Brain microvascular endothelial cell (primary cell): ENCODE measurements around the gene CYFIP1.

Experiments
- DNase-seq: peaks from one replicate; pipeline ENCODE4 v3.0.0-alpha.2; 2020
- H3K27ac ChIP-seq: fragments of 250-450 bp; sonication (Bioruptor Pico); 2 replicates; pipeline ENCODE4 v1.5.1; 2020; ENCODE audit warnings: mild to moderate bottlenecking, moderate library complexity
- H3K27me3 ChIP-seq: fragments of 250-450 bp; sonication (Bioruptor Pico); replicated peaks from 2 replicates; pipeline ENCODE4 v1.5.1; 2020; ENCODE audit warnings: mild to moderate bottlenecking
- H3K36me3 ChIP-seq: fragments of 250-450 bp; sonication (Bioruptor Pico); replicated peaks from 2 replicates; pipeline ENCODE4 v1.5.1; 2020; ENCODE audit warnings: mild to moderate bottlenecking
- H3K4me3 ChIP-seq: 2 replicates; pipeline ENCODE4 v1.5.1; 2011; ENCODE audit warnings: low read depth, mild to moderate bottlenecking, control low read depth, low read length, moderate library complexity
- CTCF ChIP-seq: IDR thresholded peaks from 2 replicates; pipeline ENCODE4 v1.5.1; 2011; ENCODE audit warnings: low read depth, mild to moderate bottlenecking, moderate library complexity, low read length, control low read depth, inconsistent platforms; ENCODE audit errors: missing control alignments
- in situ Hi-C: cut with HindIII; loops from 2 replicates; pipeline ENCODE4 v1.10.0; 2017; ENCODE audit warnings: low sequenced_read_pairs, low pct_ligation_motif_present

Gene CYFIP1

GRCh38 chr15:22949074-22949547 is 31.1 kb downstream of the CYFIP1 start:
- DNase-seq: peak; percentile 45
- TF ChIP-seq CTCF: no peak
- Histone ChIP-seq H3K36me3 (peaks cover 6% of the 10 kb centered on the region), H3K27me3 (no peaks in the 10 kb centered on the region), H3K4me3 (peak overlapping the region; percentile 17), H3K27ac (peak overlapping the region; percentile 23)
- in situ Hi-C loops: no loop called here

GRCh38 chr15:22948056-22948455 is 32.1 kb downstream of the CYFIP1 start:
- no peaks in the 10 kb centered on the region for H3K27me3 ChIP-seq
- no peak for DNase-seq
- H3K4me3 ChIP-seq: no peak overlapping the region
- peaks cover 10% of the 10 kb centered on the region for H3K36me3 ChIP-seq
- no peak for TF ChIP-seq CTCF
- in situ Hi-C loops: no loop called here
- no peak overlapping the region for H3K27ac ChIP-seq

- Histone ChIP-seq H3K27ac (no peak overlapping the region), H3K4me3 (no peak overlapping the region), H3K27me3 (no peaks in the 10 kb centered on the region), H3K36me3 (peaks cover 17% of the 10 kb centered on the region)
- in situ Hi-C loops: no loop called here
- no peak for TF ChIP-seq CTCF
- no peak for DNase-seq
These were observed 32.8 kb downstream of the CYFIP1 start for GRCh38 chr15:22947101-22948000.

- H3K36me3 ChIP-seq: peaks cover 21% of the 10 kb centered on the region
- no peak overlapping the region for H3K4me3 ChIP-seq
- no peaks in the 10 kb centered on the region for H3K27me3 ChIP-seq
- in situ Hi-C loops: no loop called here
- DNase-seq: no peak
- no peak for TF ChIP-seq CTCF
- H3K27ac ChIP-seq: no peak overlapping the region
These were observed 35.1 kb downstream of the CYFIP1 start for GRCh38 chr15:22945071-22945470.

- DNase-seq: no peak
- Histone ChIP-seq H3K27ac (no peak overlapping the region), H3K27me3 (no peaks in the 10 kb centered on the region), H3K4me3 (no peak overlapping the region), H3K36me3 (peaks cover 21% of the 10 kb centered on the region)
- in situ Hi-C loops: no loop called here
- no peak for TF ChIP-seq CTCF
These were observed 35.5 kb downstream of the CYFIP1 start for GRCh38 chr15:22944651-22945050.

- H3K36me3 ChIP-seq: peaks cover 26% of the 10 kb centered on the region
These were observed 37.3 kb downstream of the CYFIP1 start for GRCh38 chr15:22942877-22943276.

More at GRCh38 chr15:22942877-22943276, 37.3 kb downstream of the CYFIP1 start:
- Histone ChIP-seq H3K27me3 (no peaks in the 10 kb centered on the region), H3K27ac (no peak overlapping the region), H3K4me3 (no peak overlapping the region)
- no peak for TF ChIP-seq CTCF
- DNase-seq: no peak
- in situ Hi-C loops: no loop called here
